Rectal smooth muscle tissue (tissue), 1 donor: ENCODE data around the gene CPZ.
"Not testable (repeated sequence)": the region's sequence is repeated elsewhere in the genome, so short reads cannot be mapped to it uniquely, and the experiment has no call there.

Experiments used
- H3K27ac ChIP-seq: one replicate; pipeline ENCODE4 v1.7.0; 2013; ENCODE audit warnings: low read depth, low read length, inconsistent platforms
- H3K27me3 ChIP-seq: one replicate; pipeline ENCODE4 v1.7.0; 2013; ENCODE audit warnings: low read length; ENCODE audit not compliant: control insufficient read depth, insufficient read depth
- H3K36me3 ChIP-seq: one replicate; pipeline ENCODE4 v1.7.0; 2013; ENCODE audit warnings: low read length; ENCODE audit not compliant: control insufficient read depth, insufficient read depth
- H3K4me1 ChIP-seq: one replicate; pipeline ENCODE4 v1.7.0; 2013; ENCODE audit warnings: low read length; ENCODE audit not compliant: control insufficient read depth, insufficient read depth
- H3K4me3 ChIP-seq: one replicate; pipeline ENCODE4 v1.7.0; 2013; ENCODE audit warnings: low read length
- H3K9ac ChIP-seq: one replicate; pipeline ENCODE4 v1.7.0; 2013; ENCODE audit warnings: low read length

CPZ gene

GRCh38 chr4:8653326-8654000, 60.9 kb downstream of the CPZ start:
- peaks cover 4% of the 10 kb centered on the region for H3K27me3 ChIP-seq

DNA sequence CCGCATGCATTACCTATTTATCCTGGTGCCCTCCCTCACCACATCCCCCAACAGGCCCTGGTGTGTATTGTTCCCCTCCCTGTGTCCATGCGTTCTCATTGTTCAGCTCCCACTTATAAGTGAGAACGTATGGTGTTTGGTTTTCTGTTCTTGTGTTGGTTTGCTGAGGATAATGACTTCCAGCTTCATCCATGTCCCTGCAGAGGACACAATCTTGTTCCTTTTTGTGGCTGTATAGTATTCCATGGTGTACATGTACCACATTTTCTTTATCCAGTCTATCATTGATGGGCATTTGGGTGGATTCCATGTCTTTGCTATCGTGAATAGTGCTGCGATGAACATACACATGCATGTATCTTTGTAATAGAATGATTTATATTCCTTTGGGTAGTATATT, 61.6 kb downstream of the CPZ start:
- not testable (repeated sequence) for H3K4me3 ChIP-seq, H3K4me1 ChIP-seq, H3K36me3 ChIP-seq, H3K27ac ChIP-seq, H3K27me3 ChIP-seq, H3K9ac ChIP-seq

More at GRCh38 chr4:8653326-8654000, 60.9 kb downstream of the CPZ start:
- Histone ChIP-seq H3K36me3 (no peaks in the 10 kb centered on the region), H3K27ac (no peak overlapping the region), H3K4me3 (no peak overlapping the region), H3K4me1 (no peaks in the 10 kb centered on the region), H3K9ac (no peak overlapping the region)

- Histone ChIP-seq H3K27ac (no peak overlapping the region), H3K4me3 (no peak overlapping the region), H3K4me1 (no peaks in the 10 kb centered on the region), H3K36me3 (no peaks in the 10 kb centered on the region), H3K27me3 (no peaks in the 10 kb centered on the region), H3K9ac (no peak overlapping the region)
Observed at GRCh38 chr4:8655411-8656184, 63.0 kb downstream of the CPZ start.

DNA sequence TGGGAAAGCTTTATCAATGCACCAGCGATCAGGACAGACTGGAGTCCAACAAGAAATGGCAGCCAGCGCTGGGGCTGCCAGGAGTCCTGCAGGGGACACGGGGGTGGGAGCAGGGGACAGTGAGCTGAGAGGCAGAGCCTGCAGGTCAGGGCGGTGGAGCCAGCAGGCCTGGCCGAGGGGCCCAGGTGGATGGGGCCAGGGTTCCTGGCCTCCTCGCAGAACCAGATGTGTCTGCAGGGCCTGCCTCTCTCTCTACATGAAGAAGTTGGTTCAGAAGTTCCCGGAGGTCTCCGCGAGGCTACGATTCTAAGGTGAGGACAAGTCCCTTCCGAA, 63.6 kb downstream of the CPZ start:
- H3K9ac ChIP-seq = no peak overlapping the region
- H3K27me3 ChIP-seq = no peaks in the 10 kb centered on the region
- no peaks in the 10 kb centered on the region for H3K36me3 ChIP-seq
- H3K27ac ChIP-seq = no peak overlapping the region
- H3K4me3 ChIP-seq = no peak overlapping the region
- no peaks in the 10 kb centered on the region for H3K4me1 ChIP-seq

GRCh38 chr4:8656711-8657380, 64.3 kb downstream of the CPZ start:
- no peaks in the 10 kb centered on the region for H3K4me1 ChIP-seq
- H3K4me3 ChIP-seq = no peak overlapping the region
- H3K9ac ChIP-seq = no peak overlapping the region
- no peak overlapping the region for H3K27ac ChIP-seq
- no peaks in the 10 kb centered on the region for H3K36me3 ChIP-seq
- H3K27me3 ChIP-seq = no peaks in the 10 kb centered on the region

GRCh38 chr4:8657381-8658088, 65.0 kb downstream of the CPZ start:
- no peaks in the 10 kb centered on the region for H3K4me1 ChIP-seq
- no peaks in the 10 kb centered on the region for H3K36me3 ChIP-seq
- no peak overlapping the region for H3K9ac ChIP-seq
- no peak overlapping the region for H3K4me3 ChIP-seq
- no peak overlapping the region for H3K27ac ChIP-seq
- no peaks in the 10 kb centered on the region for H3K27me3 ChIP-seq

DNA sequence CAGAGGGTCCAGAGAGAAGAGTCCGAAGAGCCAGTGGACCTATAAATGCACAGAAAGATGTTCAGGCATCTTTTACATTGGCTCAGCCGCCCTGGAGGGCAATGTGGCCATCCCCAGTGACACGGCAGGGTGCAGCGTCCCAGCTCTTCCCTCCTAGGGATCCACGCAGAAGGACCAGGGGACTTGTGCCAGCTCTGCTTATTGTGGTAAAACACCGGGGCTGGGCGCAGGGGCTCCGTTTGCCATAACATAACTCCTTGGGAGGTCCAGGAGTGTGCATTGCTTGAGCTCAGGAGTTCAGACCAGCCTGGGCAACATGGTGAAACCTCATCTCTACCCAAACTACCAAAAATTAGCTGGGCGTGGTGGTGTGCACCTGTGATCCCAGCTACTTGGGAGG, 70.2 kb downstream of the CPZ start:
- Histone ChIP-seq H3K27ac (no peak overlapping the region), H3K4me3 (no peak overlapping the region), H3K27me3 (peaks cover 4% of the 10 kb centered on the region), H3K4me1 (no peaks in the 10 kb centered on the region), H3K36me3 (no peaks in the 10 kb centered on the region), H3K9ac (no peak overlapping the region)

DNA sequence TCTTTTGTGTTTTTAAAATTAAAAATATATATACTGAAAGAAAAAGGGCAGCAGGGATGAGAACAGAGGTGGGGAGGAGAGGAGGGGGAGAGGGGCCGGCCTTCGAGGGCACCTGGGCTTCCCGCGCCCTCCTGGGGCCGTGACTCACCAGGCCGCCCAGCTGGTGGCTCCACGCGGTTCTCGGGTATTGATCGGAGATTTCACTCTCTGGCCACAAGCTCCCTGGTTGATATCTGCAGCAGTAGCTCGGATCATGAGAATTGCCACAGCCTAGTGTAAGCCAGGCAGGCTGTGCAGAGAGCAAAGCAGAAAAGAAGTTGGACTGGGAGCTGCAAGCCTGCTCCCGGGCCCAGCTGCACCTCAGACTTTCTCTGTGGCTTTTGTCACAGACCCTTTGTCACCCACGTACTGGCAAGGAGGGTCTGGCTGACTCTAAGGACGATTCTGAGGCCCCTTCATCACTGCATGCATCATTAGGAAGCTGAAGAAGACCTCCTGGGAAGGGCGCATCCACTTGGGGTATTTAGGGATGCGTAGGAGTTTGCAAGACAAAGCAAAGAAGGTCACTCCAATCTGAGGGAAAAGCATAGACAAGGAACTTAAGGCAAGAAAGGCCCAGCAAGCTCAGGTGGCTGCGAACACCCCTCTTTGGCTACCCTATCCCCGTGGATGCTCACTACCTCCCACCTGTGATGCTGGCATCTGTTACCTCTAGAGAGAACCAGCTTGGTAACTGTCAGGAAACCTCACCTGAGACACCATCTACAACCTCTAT, 71.7 kb downstream of the CPZ start:
- Histone ChIP-seq H3K27me3 (peaks cover 4% of the 10 kb centered on the region), H3K4me3 (no peak overlapping the region), H3K4me1 (no peaks in the 10 kb centered on the region), H3K9ac (no peak overlapping the region), H3K36me3 (no peaks in the 10 kb centered on the region), H3K27ac (no peak overlapping the region)

GRCh38 chr4:8664976-8665375, 72.4 kb downstream of the CPZ start:
- Histone ChIP-seq H3K9ac (no peak overlapping the region), H3K27ac (no peak overlapping the region), H3K36me3 (no peaks in the 10 kb centered on the region), H3K27me3 (peaks cover 4% of the 10 kb centered on the region), H3K4me3 (no peak overlapping the region), H3K4me1 (no peaks in the 10 kb centered on the region)

GRCh38 chr4:8665406-8666360, 73.1 kb downstream of the CPZ start:
- peaks cover 4% of the 10 kb centered on the region for H3K27me3 ChIP-seq
- H3K4me1 ChIP-seq = no peaks in the 10 kb centered on the region
- H3K27ac ChIP-seq = no peak overlapping the region
- no peak overlapping the region for H3K4me3 ChIP-seq
- H3K36me3 ChIP-seq = no peaks in the 10 kb centered on the region
- H3K9ac ChIP-seq = no peak overlapping the region

GRCh38 chr4:8666581-8666980, 74.0 kb downstream of the CPZ start:
- Histone ChIP-seq H3K9ac (no peak overlapping the region), H3K4me3 (no peak overlapping the region), H3K36me3 (no peaks in the 10 kb centered on the region), H3K27ac (no peak overlapping the region), H3K27me3 (peaks cover 4% of the 10 kb centered on the region), H3K4me1 (no peaks in the 10 kb centered on the region)
